Smooth muscle cell (in vitro differentiated cells): Measurements from ENCODE around the gene LUC7L2. TPM values are rescaled to one million over a fixed set of nuclear protein-coding genes. Genes with fewer than 3 reads are reported as not detected.

Experiments
- DNase-seq: peaks from one replicate; lab custom pipeline; 2025; ENCODE audit not compliant: unreplicated experiment; lab: John Stamatoyannopoulos, UW
- H2AFZ ChIP-seq: fragments of 200-600 bp; sonication (generic); 2 replicates; pipeline ENCODE4 v1.6.0; 2016; ENCODE audit warnings: antibody characterized with exemption, low read depth, mild to moderate bottlenecking
- H3F3A ChIP-seq: fragments of 200-600 bp; sonication (generic); 2 replicates; pipeline ENCODE4 v1.6.0; 2017; ENCODE audit warnings: antibody characterized with exemption, low read depth
- H3K27ac ChIP-seq: fragments of 200-600 bp; sonication (generic); 2 replicates; pipeline ENCODE4 v1.5.1; 2016; ENCODE audit warnings: low read depth, mild to moderate bottlenecking
- H3K27me3 ChIP-seq: fragments of 200-600 bp; sonication (generic); 2 replicates; pipeline ENCODE4 v1.6.1; 2016; ENCODE audit warnings: low read depth, mild to moderate bottlenecking
- H3K36me3 ChIP-seq: fragments of 200-600 bp; sonication (generic); 2 replicates; pipeline ENCODE4 v1.5.1; 2016; ENCODE audit warnings: low read depth
- H3K4me1 ChIP-seq: fragments of 200-600 bp; sonication (generic); 2 replicates; pipeline ENCODE4 v1.5.1; 2016; ENCODE audit warnings: low read depth
- H3K4me2 ChIP-seq: fragments of 200-600 bp; sonication (generic); 2 replicates; pipeline ENCODE4 v1.6.0; 2016; ENCODE audit warnings: mild to moderate bottlenecking
- H3K4me3 ChIP-seq: fragments of 200-600 bp; sonication (generic); 2 replicates; pipeline ENCODE4 v1.5.1; 2016; ENCODE audit warnings: mild to moderate bottlenecking
- H3K79me2 ChIP-seq: fragments of 200-600 bp; sonication (generic); 2 replicates; pipeline ENCODE4 v1.6.0; 2016; ENCODE audit warnings: low read depth, mild to moderate bottlenecking
- H3K9ac ChIP-seq: fragments of 200-600 bp; sonication (generic); 2 replicates; pipeline ENCODE4 v1.6.0; 2016; ENCODE audit warnings: low read depth
- H3K9me3 ChIP-seq: fragments of 200-600 bp; sonication (generic); replicated peaks from 2 replicates; pipeline ENCODE4 v1.5.1; 2016; ENCODE audit warnings: low read depth
- H4K20me1 ChIP-seq: fragments of 200-600 bp; sonication (generic); 2 replicates; pipeline ENCODE4 v1.6.0; 2016; ENCODE audit warnings: low read depth
- WGBS: methylation state at CpG from one replicate; pipeline ENCODE4 v1.1.7; 2016; ENCODE audit warnings: low lambda C conversion rate; 5-methylcytosine and 5-hydroxymethylcytosine counted together
- polyA plus RNA-seq: library from polyadenylated mRNA; unstranded; fragments of >200 nt; fragmentation: Nextera tagmentation; extraction: Ambion mirVana; gene quantifications from 2 replicates; pipeline ENCODE4 v1.2.1, GENCODE V29; 2016
- total RNA-seq: library from RNA; depleted of rRNA; stranded (reverse); fragments of >200 nt; gene quantifications from 2 replicates; pipeline ENCODE4 v1.2.3, GENCODE V29; 2014
- TF ChIP-seq, protein P1 (sequence below): fragments of 200-600 bp; sonication (generic); IDR thresholded peaks from 2 replicates; pipeline ENCODE4 v1.5.1; 2017; ENCODE audit warnings: borderline replicate concordance, mild to moderate bottlenecking, antibody characterized with exemption; ENCODE audit not compliant: insufficient read depth, poor library complexity, severe bottlenecking

The LUC7L2 gene
- total and polyA plus RNA-seq, 2 experiments from 2014 or later = 60.0 to 70.5 TPM

GRCh38 chr7:139362981-139363380, 3.3 kb downstream of the LUC7L2 start:
- peaks cover 11% of the 10 kb centered on the region for H3F3A ChIP-seq
- no peak overlapping the region for H3K9ac ChIP-seq
- peaks cover 75% of the 10 kb centered on the region for H4K20me1 ChIP-seq
- 93% methylated on average over 6 of the region's 6 CpGs for WGBS
- H3K4me2 ChIP-seq = no peak overlapping the region
- no peak overlapping the region for H3K27ac ChIP-seq
- peaks cover 28% of the 10 kb centered on the region for H3K4me1 ChIP-seq
- H3K79me2 ChIP-seq = peaks cover 78% of the 10 kb centered on the region
- H3K9me3 ChIP-seq = no peaks in the 10 kb centered on the region
- H3K36me3 ChIP-seq = peaks cover 4% of the 10 kb centered on the region
- no peak overlapping the region for H2AFZ ChIP-seq
- no peaks in the 10 kb centered on the region for H3K27me3 ChIP-seq
- TF ChIP-seq, protein P1, sequence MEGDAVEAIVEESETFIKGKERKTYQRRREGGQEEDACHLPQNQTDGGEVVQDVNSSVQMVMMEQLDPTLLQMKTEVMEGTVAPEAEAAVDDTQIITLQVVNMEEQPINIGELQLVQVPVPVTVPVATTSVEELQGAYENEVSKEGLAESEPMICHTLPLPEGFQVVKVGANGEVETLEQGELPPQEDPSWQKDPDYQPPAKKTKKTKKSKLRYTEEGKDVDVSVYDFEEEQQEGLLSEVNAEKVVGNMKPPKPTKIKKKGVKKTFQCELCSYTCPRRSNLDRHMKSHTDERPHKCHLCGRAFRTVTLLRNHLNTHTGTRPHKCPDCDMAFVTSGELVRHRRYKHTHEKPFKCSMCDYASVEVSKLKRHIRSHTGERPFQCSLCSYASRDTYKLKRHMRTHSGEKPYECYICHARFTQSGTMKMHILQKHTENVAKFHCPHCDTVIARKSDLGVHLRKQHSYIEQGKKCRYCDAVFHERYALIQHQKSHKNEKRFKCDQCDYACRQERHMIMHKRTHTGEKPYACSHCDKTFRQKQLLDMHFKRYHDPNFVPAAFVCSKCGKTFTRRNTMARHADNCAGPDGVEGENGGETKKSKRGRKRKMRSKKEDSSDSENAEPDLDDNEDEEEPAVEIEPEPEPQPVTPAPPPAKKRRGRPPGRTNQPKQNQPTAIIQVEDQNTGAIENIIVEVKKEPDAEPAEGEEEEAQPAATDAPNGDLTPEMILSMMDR = no peak
- DNase-seq = no peak
- H3K4me3 ChIP-seq = no peak overlapping the region

GRCh38 chr7:139365336-139365735, 5.6 kb downstream of the LUC7L2 start:
- Histone ChIP-seq H3F3A (no peaks in the 10 kb centered on the region), H3K36me3 (peaks cover 4% of the 10 kb centered on the region), H3K4me1 (peaks cover 21% of the 10 kb centered on the region), H3K27me3 (no peaks in the 10 kb centered on the region), H3K9me3 (no peaks in the 10 kb centered on the region), H3K4me2 (no peak overlapping the region), H3K79me2 (peaks cover 100% of the 10 kb centered on the region), H3K9ac (no peak overlapping the region), H2AFZ (no peak overlapping the region), H4K20me1 (peaks cover 99% of the 10 kb centered on the region), H3K4me3 (no peak overlapping the region), H3K27ac (no peak overlapping the region)
- 90% methylated on average over 2 of the region's 2 CpGs for WGBS
- TF ChIP-seq, protein P1 = no peak
- no peak for DNase-seq

GRCh38 chr7:139366400-139366799, 6.7 kb downstream of the LUC7L2 start:
- Histone ChIP-seq H3K4me3 (no peak overlapping the region), H4K20me1 (peaks cover 100% of the 10 kb centered on the region), H3K79me2 (peaks cover 100% of the 10 kb centered on the region), H3K27me3 (no peaks in the 10 kb centered on the region), H3K9me3 (no peaks in the 10 kb centered on the region), H2AFZ (no peak overlapping the region), H3F3A (no peaks in the 10 kb centered on the region), H3K36me3 (peaks cover 4% of the 10 kb centered on the region), H3K4me1 (peaks cover 15% of the 10 kb centered on the region), H3K4me2 (no peak overlapping the region), H3K27ac (no peak overlapping the region), H3K9ac (no peak overlapping the region)
- TF ChIP-seq, protein P1 = no peak
- WGBS = 94% methylated on average over 6 of the region's 6 CpGs
- no peak for DNase-seq

- Histone ChIP-seq H3F3A (no peaks in the 10 kb centered on the region), H2AFZ (no peak overlapping the region), H3K4me3 (no peak overlapping the region), H3K79me2 (peaks cover 100% of the 10 kb centered on the region), H3K27me3 (no peaks in the 10 kb centered on the region), H4K20me1 (peaks cover 100% of the 10 kb centered on the region), H3K36me3 (peaks cover 4% of the 10 kb centered on the region), H3K4me1 (peaks cover 5% of the 10 kb centered on the region), H3K9me3 (no peaks in the 10 kb centered on the region), H3K27ac (no peak overlapping the region), H3K4me2 (no peak overlapping the region), H3K9ac (no peak overlapping the region)
- 92% methylated on average over 6 of the region's 6 CpGs for WGBS
- no peak for DNase-seq
- TF ChIP-seq, protein P1 = no peak
Measured at GRCh38 chr7:139367438-139368155, 7.9 kb downstream of the LUC7L2 start.
